HL-60 (cell line): ENCODE measurements around the gene TENM3.

Experiments used
- DNase-seq, 2 experiments: peaks; one replicate each; pipeline ENCODE4 v3.0.0-alpha.2; 2010 to 2020; ENCODE audit warnings: low read depth in 1 of 2, low spot score in 1 of 2
- H3K27ac ChIP-seq: fragments of 250-450 bp; sonication (Bioruptor Pico); replicated peaks from 2 replicates; pipeline ENCODE4 v1.5.1; 2020; ENCODE audit warnings: mild to moderate bottlenecking, moderate library complexity
- H3K27me3 ChIP-seq: fragments of 250-450 bp; sonication (Bioruptor Pico); 2 replicates; pipeline ENCODE4 v1.5.1; 2021; ENCODE audit warnings: mild to moderate bottlenecking, moderate library complexity; ENCODE audit not compliant: insufficient read depth, poor library complexity, severe bottlenecking
- H3K4me3 ChIP-seq: replicated peaks from 2 replicates; pipeline ENCODE4 v1.5.1; 2011; ENCODE audit warnings: mild to moderate bottlenecking, control low read depth, low read length; ENCODE audit not compliant: insufficient read depth
- GABPA ChIP-seq: IDR thresholded peaks from 2 replicates; pipeline ENCODE4 v1.6.1; 2012; ENCODE audit warnings: low read depth
- POLR2AphosphoS5 ChIP-seq: IDR thresholded peaks from 2 replicates; pipeline ENCODE4 v1.6.1; 2012; ENCODE audit warnings: low read depth
- SPI1 ChIP-seq: IDR thresholded peaks from 2 replicates; pipeline ENCODE4 v1.6.1; 2012; ENCODE audit warnings: low read depth, mild to moderate bottlenecking, borderline replicate concordance
- TF ChIP-seq, protein P1 (sequence below): IDR thresholded peaks from one replicate; pipeline ENCODE4 v1.5.1; 2011; ENCODE audit warnings: low read length, control low read depth, inconsistent platforms; ENCODE audit not compliant: insufficient read depth
- TF ChIP-seq, protein P2 (sequence below): IDR thresholded peaks from 2 replicates; pipeline ENCODE4 v1.6.1; 2012; ENCODE audit warnings: low read depth; ENCODE audit not compliant: insufficient replicate concordance

The TENM3 gene

GRCh38 chr4:182770259-182770995, 527.2 kb downstream of the TENM3 start:
- TF ChIP-seq, protein P1, sequence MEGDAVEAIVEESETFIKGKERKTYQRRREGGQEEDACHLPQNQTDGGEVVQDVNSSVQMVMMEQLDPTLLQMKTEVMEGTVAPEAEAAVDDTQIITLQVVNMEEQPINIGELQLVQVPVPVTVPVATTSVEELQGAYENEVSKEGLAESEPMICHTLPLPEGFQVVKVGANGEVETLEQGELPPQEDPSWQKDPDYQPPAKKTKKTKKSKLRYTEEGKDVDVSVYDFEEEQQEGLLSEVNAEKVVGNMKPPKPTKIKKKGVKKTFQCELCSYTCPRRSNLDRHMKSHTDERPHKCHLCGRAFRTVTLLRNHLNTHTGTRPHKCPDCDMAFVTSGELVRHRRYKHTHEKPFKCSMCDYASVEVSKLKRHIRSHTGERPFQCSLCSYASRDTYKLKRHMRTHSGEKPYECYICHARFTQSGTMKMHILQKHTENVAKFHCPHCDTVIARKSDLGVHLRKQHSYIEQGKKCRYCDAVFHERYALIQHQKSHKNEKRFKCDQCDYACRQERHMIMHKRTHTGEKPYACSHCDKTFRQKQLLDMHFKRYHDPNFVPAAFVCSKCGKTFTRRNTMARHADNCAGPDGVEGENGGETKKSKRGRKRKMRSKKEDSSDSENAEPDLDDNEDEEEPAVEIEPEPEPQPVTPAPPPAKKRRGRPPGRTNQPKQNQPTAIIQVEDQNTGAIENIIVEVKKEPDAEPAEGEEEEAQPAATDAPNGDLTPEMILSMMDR = no peak
- TF ChIP-seq, protein P2, sequence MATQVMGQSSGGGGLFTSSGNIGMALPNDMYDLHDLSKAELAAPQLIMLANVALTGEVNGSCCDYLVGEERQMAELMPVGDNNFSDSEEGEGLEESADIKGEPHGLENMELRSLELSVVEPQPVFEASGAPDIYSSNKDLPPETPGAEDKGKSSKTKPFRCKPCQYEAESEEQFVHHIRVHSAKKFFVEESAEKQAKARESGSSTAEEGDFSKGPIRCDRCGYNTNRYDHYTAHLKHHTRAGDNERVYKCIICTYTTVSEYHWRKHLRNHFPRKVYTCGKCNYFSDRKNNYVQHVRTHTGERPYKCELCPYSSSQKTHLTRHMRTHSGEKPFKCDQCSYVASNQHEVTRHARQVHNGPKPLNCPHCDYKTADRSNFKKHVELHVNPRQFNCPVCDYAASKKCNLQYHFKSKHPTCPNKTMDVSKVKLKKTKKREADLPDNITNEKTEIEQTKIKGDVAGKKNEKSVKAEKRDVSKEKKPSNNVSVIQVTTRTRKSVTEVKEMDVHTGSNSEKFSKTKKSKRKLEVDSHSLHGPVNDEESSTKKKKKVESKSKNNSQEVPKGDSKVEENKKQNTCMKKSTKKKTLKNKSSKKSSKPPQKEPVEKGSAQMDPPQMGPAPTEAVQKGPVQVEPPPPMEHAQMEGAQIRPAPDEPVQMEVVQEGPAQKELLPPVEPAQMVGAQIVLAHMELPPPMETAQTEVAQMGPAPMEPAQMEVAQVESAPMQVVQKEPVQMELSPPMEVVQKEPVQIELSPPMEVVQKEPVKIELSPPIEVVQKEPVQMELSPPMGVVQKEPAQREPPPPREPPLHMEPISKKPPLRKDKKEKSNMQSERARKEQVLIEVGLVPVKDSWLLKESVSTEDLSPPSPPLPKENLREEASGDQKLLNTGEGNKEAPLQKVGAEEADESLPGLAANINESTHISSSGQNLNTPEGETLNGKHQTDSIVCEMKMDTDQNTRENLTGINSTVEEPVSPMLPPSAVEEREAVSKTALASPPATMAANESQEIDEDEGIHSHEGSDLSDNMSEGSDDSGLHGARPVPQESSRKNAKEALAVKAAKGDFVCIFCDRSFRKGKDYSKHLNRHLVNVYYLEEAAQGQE = no peak
- Histone ChIP-seq H3K27ac (no peak overlapping the region), H3K4me3 (no peak overlapping the region), H3K27me3 (no peaks in the 10 kb centered on the region)
- DNase-seq = no peak

DNA sequence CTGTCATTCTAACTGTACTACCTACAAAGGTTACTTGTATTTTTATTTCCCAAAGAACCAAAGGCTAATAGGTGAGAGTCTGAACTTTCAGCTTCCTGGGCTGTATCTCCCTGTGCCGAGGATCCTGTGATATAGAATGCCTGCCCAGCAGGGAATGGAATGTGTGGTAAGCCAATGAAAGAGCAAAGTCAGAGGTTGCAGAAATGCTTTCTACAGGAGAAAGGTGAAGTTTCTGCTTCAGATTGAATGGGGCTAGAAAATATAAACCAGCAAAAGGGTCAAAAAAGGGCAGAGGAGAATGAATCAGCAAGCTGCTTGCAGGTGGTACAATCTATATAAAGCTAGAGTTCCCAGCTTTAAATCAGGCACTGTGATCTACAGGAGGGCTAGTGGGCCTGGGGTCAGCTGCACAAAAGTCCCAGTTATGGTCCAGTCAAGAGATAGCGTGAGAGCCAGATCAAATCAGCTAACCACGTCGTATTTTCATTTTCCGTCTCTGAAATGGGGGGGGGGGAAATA, 527.9 kb downstream of the TENM3 start:
- Histone ChIP-seq H3K27ac (no peak overlapping the region), H3K27me3 (no peaks in the 10 kb centered on the region), H3K4me3 (no peak overlapping the region)
- DNase-seq = no peak
- TF ChIP-seq SPI1 = no peak
- TF ChIP-seq POLR2AphosphoS5 = no peak
- TF ChIP-seq, protein P2 = no peak
- TF ChIP-seq, protein P1 = no peak
- no peak for TF ChIP-seq GABPA

DNA sequence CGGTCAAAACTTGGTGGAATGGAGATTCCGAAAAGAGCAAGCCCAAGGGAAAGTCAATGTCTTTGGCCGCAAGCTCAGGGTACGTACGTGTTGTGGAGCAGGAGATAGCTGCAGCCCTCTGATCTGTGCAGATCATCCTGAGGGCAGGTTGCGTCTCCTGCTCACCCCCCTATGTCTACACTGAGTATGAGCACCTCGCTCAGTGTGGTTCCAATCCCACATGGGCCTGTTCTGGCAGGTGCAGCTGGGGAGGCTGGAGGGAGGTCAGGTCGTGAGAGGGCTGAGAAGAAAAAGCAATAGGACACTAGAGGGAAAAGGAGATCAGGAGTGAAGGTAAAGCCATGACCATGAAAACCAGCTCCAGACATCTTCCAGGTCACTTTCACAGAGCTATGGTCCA, 531.9 kb downstream of the TENM3 start:
- no peak for DNase-seq
- Histone ChIP-seq H3K27ac (no peak overlapping the region), H3K27me3 (no peaks in the 10 kb centered on the region), H3K4me3 (no peak overlapping the region)
- TF ChIP-seq GABPA = no peak
- TF ChIP-seq SPI1 = no peak
- TF ChIP-seq, protein P1 = no peak
- TF ChIP-seq POLR2AphosphoS5 = no peak
- TF ChIP-seq, protein P2 = no peak
